ENCODE results near the gene CTF1. TPM values are rescaled to one million over a fixed set of nuclear protein-coding genes. Genes with fewer than 3 reads are reported as not detected.
"Not testable (repeated sequence)": the region's sequence is repeated elsewhere in the genome, so short reads cannot be mapped to it uniquely, and the experiment has no call there.

Gene CTF1
- polyA plus RNA-seq, 10 donors = 7.7 to 13.1 (median 10.6) TPM

DNA sequence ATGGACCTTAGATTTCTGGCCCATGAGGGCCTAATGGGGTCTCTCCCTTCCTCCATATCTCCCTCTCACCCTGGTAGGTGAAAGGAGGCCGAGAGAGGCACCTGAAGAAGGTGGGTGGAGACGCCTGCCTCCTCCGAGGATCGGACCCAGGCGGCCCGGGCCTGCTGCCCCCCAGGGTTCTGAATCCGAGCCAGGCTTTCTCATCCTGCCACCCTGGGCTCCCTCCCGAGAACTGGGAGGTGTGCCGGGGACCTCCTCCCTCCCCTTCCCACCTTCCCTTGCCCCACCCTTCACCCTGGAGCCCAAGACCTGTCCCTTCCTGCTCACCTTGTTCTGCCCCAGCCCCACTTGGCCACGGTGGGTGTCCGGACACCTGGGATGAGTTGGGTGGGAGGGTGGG is 32.0 kb downstream of the CTF1 start:
- no peak for DNase-seq

GRCh38 chr16:30929167-30929566 is 32.8 kb downstream of the CTF1 start:
- no peak for DNase-seq

DNA sequence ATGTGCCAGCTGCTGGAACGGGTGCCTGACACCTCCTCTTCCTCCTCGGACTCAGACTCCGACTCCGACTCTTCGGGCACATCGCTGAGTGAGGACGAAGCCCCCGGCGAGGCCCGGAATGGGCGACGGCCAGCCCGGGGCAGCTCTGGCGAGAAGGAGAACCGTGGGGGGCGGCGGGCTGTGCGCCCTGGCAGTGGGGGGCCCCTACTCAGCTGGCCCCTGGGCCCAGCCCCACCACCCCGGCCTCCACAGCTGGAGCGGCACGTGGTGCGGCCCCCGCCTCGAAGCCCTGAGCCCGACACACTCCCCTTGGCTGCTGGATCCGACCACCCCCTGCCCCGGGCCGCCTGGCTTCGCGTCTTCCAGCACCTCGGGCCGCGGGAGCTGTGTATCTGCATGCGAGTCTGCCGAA is 33.8 kb downstream of the CTF1 start:
- DNase-seq = peak in 1 of 3 donors; percentile 1

DNA sequence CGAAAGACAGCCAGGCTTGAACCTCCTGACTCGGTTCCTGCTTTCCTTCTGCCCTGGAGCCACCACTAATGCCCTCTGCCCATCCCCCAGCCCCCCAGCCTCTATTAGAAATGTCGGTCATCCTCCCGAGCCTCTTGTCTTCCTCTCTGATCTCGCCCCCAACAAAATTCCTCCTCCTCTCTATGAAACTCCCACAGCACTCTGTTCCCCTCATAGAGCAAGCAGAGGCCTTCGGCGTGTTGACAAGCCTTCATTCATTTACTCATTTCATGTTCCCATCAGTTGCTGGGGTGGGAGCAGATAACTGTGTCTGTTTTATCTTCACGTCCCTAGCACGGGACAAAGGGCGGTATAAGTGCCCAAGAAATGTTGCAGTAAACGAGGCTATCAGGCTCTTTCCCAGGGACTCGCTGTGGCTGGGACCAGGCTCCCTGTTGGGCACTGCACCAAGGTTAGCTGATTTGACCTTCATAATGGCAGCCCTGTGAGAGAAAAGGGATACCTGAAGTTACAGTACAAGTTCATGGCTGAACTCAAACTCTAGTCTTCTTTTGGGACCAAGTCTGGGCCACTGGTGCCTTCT is 34.7 kb downstream of the CTF1 start:
- no peak for DNase-seq

- DNase-seq = peak in 1 of 3 donors; percentile 49
These were observed 38.6 kb downstream of the CTF1 start for GRCh38 chr16:30934827-30935557.

- no peak for DNase-seq
These were observed 41.3 kb downstream of the CTF1 start for GRCh38 chr16:30937692-30938091.

GRCh38 chr16:30939571-30939970 is 43.2 kb downstream of the CTF1 start:
- DNase-seq = not testable (repeated sequence)

DNA sequence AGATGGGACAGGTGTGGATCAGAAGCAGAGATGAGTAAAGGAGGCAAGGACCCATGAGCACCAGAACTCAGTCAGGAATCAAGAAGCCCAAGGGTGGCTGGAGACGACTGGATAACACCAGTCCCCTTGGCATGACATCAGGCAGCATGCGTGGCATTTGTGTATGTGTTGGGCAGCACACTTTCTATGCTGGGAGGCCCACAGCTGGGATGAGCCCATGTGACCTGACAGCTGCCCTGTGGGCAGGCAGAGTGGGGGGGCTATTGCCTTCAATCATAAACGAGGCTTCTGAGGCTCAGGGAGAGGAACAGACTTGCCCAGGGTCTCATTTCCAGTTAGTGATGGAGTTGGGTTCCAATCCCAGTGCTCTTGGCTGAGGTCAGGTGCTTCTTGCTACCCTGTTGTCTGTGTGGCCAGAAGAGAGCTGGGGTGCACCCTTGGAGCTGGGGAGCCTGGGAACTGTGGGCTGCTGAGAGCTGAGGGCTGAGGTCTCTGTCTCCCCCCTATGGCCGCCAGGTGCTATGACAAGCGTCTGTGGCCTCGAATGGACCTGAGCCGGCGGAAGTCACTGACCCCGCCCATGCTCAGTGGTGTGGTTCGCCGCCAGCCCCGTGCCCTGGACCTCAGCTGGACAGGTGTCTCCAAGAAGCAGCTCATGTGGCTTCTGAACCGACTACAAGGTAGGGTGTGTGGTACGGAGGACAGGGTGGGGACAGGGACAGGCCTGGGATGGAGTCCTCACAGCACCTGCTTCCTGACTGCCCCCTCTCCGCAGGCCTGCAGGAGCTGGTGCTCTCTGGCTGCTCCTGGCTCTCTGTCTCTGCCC is 45.4 kb downstream of the CTF1 start:
- peak in 1 of 3 donors; percentile 82 for DNase-seq

GRCh38 chr16:30942426-30942806 is 46.0 kb downstream of the CTF1 start:
- no peak for DNase-seq

DNA sequence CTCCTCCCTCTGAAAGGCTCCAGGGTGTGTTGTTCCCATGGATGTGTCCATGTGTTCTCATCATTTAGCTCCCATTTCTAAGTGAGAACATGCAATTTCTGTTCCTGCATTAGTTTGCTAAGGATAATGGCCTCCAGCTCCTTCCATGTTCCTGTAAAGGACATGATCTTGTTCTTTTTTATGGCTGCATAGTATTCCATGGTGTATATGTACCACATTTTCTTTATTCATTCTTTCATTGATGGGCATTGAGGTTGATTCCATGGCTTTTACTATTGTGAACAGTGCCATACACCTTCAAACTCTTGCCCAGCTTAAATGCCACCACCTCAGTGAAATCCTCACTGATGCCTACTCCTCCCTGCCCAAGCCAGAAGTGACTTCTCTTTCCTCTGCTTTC is 47.9 kb downstream of the CTF1 start:
- no peak for DNase-seq

DNA sequence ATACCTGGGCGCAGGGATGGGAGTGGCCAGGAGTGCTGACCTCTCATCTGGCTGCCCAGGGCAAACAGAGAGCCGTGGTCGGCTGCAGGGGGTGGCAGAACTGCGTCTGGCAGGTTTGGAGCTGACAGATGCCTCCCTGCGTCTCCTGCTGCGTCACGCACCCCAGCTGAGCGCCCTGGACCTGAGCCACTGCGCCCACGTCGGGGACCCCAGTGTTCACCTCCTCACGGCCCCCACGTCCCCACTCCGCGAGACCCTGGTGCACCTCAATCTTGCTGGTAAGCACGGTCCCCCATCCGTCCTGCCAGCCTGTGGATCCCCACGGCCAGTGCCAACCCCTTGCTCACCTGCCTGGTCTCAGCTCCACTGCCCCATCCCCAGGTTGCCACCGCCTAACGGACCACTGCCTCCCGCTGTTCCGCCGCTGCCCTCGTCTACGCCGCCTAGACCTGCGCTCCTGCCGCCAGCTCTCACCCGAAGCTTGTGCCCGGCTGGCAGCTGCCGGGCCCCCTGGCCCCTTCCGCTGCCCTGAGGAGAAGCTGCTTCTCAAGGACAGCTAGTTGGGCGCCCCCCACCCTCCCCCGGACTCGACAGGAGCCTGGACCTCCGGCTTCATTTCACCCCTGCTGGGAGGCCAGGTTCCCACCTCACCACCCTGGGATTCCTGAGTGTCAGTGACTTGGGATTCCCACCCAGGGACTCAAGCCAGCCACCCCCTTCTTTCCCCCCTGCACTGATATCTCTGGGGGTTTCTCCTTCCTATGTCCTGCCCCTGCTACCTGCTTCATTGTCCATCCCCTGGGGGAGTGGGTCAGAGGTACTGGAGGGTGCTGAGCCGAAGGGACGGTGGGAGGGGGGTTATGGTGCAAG is 50.5 kb downstream of the CTF1 start:
- peak in 1 of 3 donors; percentile 43 for DNase-seq

GRCh38 chr16:30947541-30947858 is 51.1 kb downstream of the CTF1 start:
- DNase-seq = no peak

- peak; percentile 93 to 97 (median 93) for DNase-seq
These were observed 51.6 kb downstream of the CTF1 start for GRCh38 chr16:30947859-30948666.

DNA sequence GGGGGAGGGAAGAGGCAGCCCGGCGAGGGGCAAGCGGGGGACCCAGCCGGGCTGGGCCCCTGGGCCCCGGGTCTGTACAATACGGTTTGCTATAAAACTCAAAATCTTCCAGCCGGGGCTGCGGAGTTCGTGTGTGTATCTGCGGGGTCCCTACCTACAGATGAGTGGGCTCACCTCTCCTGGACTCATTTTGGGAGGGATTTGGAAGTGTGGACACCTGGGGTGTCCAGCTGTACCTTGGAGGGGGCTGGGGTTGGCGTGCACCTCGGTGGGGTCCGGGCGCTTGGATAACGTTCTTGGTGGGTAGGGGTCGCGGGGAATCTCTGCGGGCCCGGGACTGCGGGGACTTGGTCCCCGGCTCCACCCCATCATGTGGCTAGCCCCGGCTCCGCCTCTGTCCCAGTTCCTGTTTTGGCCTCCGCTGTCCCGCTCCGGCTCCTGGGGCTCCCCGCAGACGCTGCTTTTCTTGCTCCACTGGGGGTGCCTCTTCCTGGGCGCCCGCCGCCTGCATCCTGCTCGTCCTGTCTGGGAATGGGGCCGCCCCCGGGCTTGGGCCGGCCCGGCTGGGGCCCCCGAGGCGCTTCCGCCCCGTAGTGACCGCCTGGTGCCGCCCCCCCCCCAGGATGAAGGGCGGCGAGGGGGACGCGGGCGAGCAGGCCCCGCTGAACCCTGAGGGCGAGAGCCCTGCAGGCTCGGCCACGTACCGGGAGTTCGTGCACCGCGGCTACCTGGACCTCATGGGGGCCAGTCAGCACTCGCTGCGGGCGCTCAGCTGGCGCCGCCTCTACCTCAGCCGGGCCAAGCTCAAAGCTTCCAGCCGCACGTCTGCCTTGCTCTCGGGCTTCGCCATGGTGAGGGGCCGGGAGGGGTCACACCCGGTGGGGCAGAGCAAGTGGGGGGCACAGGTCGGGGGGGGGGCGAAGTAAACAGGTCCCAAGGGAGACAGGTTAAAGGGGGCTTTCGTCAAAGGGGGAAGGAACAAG is 52.5 kb downstream of the CTF1 start, which contains the start of gene ORAI3:
Gene ORAI3 (plus strand): TSS at position 402 of the 983 bp plus-strand sequence. CDS start 222 bp downstream, at position 624.
- DNase-seq = peak; percentile 51 to 91 (median 72)

DNA sequence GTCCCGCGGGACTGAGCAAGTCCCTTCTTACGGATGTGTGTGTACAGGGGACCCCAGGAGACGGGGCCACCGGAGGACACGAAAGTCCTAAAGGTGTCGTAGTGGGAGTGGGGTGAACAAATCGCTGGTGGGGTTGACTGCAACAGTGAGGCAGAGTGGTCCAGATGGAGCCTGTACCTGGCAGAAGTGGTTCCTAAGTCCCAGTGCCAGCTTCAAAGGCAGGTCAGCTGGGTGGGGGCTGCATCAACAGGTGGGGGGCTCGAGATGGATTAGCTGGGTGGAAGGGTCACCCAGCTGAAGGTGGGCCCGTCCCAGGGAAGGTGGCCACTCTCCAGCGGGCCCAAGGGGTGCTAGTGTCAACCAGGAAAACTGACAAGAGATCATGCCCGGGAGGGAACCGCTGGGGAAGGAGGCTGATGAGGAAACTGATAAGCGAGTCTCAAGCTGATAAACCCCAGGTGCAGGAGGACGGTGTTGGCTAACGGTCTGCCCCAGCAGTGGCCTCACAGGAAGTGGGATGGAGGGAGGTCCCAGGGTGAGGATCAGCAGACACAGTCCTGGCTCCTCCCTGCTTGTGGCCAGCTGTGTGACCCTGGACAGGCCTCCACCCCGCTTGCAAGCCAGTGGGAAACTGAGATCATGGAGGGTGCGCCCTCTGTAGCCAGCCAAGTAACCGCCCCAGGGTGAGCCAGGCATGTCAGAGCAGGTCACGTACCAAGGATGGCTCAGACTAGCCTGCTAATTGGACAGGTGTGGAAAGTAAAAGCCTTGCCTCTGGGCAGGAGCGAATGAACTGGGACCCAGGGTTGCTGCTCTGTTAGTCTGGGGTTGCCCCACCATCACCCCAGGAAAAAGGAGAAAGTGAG is 53.5 kb downstream of the CTF1 start:
- peak; percentile 53 to 90 (median 71) for DNase-seq

DNA sequence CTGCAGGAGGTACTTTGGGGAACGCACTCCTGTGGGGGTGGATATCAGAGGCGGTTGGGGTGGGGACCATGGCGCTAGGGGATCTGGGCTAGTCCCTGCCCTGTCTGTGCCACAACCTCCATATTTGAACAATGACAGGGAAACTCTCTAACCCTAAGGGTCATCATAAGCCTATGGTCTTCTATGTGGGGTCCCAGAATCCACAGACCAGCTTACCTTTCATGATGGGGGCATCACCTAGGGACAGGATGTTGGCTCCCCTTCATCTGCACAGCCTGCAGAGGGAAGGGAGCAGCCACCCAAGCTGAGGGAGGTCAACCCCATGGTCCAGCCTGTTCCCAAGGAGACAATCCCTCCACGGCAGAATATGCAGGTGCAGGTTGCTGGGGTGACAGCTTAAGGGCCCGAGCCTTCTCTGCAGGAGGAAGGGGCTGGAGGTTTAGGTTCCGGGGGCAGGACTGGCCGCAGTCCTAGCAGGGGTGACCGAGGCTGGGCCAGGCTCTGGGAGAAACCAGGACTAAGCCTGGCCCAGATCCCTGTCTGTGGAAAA is 54.2 kb downstream of the CTF1 start:
- peak in 1 of 3 donors; percentile 42 for DNase-seq

- no peak for DNase-seq
These were observed 54.8 kb downstream of the CTF1 start for GRCh38 chr16:30951193-30951592.

DNA sequence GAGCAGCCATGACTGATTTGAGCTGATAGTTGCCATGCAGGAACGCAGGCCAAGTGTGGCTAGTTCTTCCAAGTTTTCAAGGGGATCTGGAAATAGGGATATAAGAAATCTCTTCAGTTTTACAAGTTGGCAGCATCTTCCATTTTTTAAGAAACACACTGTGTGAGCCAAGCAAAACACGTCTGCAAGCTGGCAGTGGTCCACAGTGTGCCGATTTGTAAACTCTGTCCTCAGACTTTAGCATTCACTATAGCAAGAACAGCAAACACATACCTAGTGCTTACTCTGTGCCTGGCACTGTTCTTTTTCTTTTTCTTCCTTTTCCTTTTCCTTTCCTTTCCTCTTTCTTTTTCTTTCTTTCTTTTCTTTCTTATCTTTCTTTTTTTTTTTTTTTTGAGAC is 55.3 kb downstream of the CTF1 start:
- peak in 1 of 3 donors; percentile 70 for DNase-seq
